Stomach (tissue), 4 donors: Measurements from ENCODE around the gene GLTP.

ENCODE experiments used
- POLR2A ChIP-seq, 4 donors: fragments of 450-650 bp; IDR thresholded peaks; one replicate each; pipeline ENCODE4 v1.6.1; 2016; ENCODE audit warnings: antibody characterized with exemption in 4 of 4, control low read depth in 2 of 4, mild to moderate bottlenecking in 1 of 4, moderate library complexity in 1 of 4
- TF ChIP-seq, protein P1 (sequence below), 7 experiments: fragments of 450-650 bp in 4 of 7; fragments of 200-600 bp in 3 of 7; sonication (generic) in 3 of 7; IDR thresholded peaks; one replicate each; pipeline ENCODE4 v1.5.1; 2016 to 2019; ENCODE audit warnings: antibody characterized with exemption in 7 of 7, control low read depth in 2 of 7, mild to moderate bottlenecking in 1 of 7

DNA sequence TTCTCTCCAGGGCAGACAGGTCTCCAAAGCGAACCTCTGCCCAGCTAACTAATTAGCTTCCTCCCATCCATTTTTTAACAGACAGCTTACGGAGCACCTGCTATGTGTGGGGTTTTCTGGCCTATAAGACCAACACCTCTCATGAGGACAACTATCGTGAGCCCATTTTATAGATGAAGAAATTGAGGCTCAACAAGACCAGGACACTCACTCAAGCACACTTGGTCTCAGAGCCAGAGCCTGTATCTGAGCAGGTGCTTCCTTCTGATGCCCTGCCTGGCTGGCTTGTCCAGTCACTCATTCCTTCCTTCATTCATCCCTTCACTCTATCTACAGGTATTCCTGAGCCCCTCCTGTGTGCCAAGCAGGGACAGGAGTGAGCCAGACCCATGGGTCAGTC lies 53.3 kb downstream of the GLTP start:
- TF ChIP-seq, protein P1, sequence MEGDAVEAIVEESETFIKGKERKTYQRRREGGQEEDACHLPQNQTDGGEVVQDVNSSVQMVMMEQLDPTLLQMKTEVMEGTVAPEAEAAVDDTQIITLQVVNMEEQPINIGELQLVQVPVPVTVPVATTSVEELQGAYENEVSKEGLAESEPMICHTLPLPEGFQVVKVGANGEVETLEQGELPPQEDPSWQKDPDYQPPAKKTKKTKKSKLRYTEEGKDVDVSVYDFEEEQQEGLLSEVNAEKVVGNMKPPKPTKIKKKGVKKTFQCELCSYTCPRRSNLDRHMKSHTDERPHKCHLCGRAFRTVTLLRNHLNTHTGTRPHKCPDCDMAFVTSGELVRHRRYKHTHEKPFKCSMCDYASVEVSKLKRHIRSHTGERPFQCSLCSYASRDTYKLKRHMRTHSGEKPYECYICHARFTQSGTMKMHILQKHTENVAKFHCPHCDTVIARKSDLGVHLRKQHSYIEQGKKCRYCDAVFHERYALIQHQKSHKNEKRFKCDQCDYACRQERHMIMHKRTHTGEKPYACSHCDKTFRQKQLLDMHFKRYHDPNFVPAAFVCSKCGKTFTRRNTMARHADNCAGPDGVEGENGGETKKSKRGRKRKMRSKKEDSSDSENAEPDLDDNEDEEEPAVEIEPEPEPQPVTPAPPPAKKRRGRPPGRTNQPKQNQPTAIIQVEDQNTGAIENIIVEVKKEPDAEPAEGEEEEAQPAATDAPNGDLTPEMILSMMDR (IDR thresholded peaks at IDR 0.05): no peak
- TF ChIP-seq POLR2A (IDR thresholded peaks at IDR 0.05): no peak
